ENCODE results near the gene ATP8A2.
A peak's percentile ranks its signal among the peaks of the same experiment; 100 is the strongest.

ATP8A2 gene

DNA sequence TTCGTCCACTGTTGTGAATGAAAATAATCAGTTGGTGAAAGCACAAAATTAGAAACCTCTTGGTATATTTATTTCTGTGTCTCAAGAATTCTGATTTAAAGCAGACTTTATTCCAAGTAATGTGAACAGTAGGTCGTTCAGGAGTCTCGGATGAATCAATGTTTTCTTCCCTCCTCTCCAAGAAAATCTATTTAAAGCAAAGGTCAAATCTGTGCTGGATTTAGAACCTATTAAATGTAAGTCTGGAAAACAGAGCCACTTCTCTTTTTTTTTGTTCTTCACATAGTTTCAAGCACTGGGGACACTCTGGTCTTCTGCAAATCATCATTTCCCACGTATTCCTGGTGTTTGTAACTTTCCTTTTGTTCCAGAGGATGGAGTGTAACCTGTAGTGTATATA, 312.7 kb downstream of the ATP8A2 start:
- Mint-ChIP-seq H3K4me1 (no peaks in the 10 kb centered on the region), H3K4me3 (no peak overlapping the region), H3K9me3 (no peaks in the 10 kb centered on the region)

GRCh38 chr13:25686831-25687470, 315.2 kb downstream of the ATP8A2 start:
- no peak for DNase-seq

More for the DNA sequence above, 312.7 kb downstream of the ATP8A2 start:
- Mint-ChIP-seq H3K27ac (no peak overlapping the region), H3K27me3 (no peaks in the 10 kb centered on the region)
- no peak for ATAC-seq
- no peak for DNase-seq

DNA sequence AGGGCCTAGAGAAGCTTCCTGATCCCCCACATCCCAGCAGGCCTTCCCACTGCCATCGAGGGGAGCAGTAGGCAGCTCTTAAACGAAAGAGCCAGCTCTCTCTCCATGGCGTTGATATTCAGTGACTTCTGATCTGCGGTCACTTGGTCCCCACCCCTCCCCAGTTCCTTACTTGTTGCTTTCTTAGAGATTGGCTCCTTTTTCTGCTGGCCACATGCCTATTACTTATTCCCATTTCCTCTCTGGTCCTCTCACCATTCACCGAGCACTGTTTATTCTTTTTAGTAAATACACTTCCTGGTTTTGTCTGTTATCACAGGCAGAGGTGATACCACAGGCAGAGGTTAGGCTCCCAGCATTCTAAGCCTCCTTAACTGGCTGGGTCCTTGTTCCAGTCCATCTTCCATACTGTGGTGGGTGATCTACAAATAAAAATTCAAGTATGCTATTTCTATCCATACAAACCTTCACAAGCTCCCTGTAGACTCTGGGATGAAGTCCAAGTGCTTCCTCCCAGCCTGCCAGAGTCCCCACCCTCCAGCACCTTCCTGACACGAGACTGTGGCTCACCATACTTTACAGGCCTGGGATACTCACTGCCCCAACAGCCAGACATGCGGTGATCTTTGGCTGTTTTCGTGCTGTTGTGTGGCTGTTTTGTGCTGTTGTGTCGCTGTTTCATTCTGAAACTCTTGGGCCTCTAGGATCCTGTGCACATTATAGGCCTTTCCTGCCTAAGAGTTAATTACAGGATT, 315.9 kb downstream of the ATP8A2 start:
- DNase-seq: no peak
- no peak for ATAC-seq
- Mint-ChIP-seq H3K4me3 (no peak overlapping the region), H3K27me3 (peaks cover 8% of the 10 kb centered on the region), H3K27ac (peak overlapping the region; percentile 63 to 67), H3K9me3 (no peaks in the 10 kb centered on the region), H3K4me1 (no peaks in the 10 kb centered on the region)

More at GRCh38 chr13:25686831-25687470, 315.2 kb downstream of the ATP8A2 start:
- Mint-ChIP-seq H3K4me3 (no peak overlapping the region), H3K27me3 (peaks cover 5% of the 10 kb centered on the region), H3K9me3 (no peaks in the 10 kb centered on the region), H3K4me1 (no peaks in the 10 kb centered on the region), H3K27ac (no peak overlapping the region)
- ATAC-seq: no peak

DNA sequence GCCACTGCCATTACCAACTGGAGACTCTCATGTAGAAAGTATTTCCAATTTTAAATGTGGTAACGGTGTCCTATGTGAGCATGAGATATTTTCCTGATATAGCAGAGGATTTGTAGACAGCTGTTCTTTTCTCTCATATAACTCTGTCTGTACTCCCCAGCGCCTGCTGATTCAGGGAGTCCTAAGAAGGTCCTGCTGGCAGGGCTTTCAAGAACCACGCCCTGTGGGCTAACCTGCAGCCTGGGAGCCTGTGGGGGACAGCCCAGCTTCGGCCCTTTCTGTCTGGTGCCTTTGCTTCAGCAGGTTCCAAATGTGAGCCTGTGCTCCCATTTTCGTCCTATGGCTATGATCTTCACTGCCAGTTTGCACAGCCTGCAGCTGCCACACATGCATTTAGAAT, 316.8 kb downstream of the ATP8A2 start:
- no peak for DNase-seq
- peaks cover 8% of the 10 kb centered on the region for H3K27me3 Mint-ChIP-seq
- H3K4me3 Mint-ChIP-seq: no peak overlapping the region
- no peaks in the 10 kb centered on the region for H3K9me3 Mint-ChIP-seq
- no peaks in the 10 kb centered on the region for H3K4me1 Mint-ChIP-seq
- no peak for ATAC-seq
- no peak overlapping the region for H3K27ac Mint-ChIP-seq

DNA sequence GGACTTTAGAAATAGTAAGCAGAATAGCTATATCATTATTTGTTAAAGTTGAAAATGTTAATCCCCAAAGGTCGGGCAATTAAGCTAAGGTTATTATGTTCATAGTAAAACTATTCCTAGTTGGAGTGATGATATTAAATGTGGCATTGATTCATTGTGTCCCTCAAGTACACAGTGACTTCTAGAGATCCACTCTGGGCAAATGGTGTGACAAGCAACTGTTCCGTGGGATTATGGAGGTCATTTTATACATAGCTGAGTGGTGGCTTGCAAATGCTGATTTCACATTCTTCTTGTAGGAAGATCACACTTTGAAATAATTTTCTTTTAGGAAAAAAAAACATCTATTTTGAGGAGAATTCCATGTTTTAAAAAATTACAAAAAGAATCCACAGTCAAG, 317.8 kb downstream of the ATP8A2 start:
- H3K4me3 Mint-ChIP-seq: no peak overlapping the region
- no peak for ATAC-seq
- no peak for DNase-seq
- H3K4me1 Mint-ChIP-seq: no peaks in the 10 kb centered on the region
- no peak overlapping the region for H3K27ac Mint-ChIP-seq
- H3K9me3 Mint-ChIP-seq: no peaks in the 10 kb centered on the region
- peaks cover 8% of the 10 kb centered on the region for H3K27me3 Mint-ChIP-seq

- Mint-ChIP-seq H3K4me3 (no peak overlapping the region), H3K27me3 (peaks cover 8% of the 10 kb centered on the region), H3K27ac (no peak overlapping the region), H3K9me3 (no peaks in the 10 kb centered on the region), H3K4me1 (no peaks in the 10 kb centered on the region)
- no peak for DNase-seq
- no peak for ATAC-seq
Observed at GRCh38 chr13:25690582-25690981, 318.8 kb downstream of the ATP8A2 start.

- H3K9me3 Mint-ChIP-seq: no peaks in the 10 kb centered on the region
- no peak overlapping the region for H3K4me3 Mint-ChIP-seq
- H3K27ac Mint-ChIP-seq: no peak overlapping the region
- H3K4me1 Mint-ChIP-seq: no peaks in the 10 kb centered on the region
- ATAC-seq (no peak), DNase-seq (no peak)
- H3K27me3 Mint-ChIP-seq: peaks cover 8% of the 10 kb centered on the region
Observed at GRCh38 chr13:25691654-25692053, 319.9 kb downstream of the ATP8A2 start.

DNA sequence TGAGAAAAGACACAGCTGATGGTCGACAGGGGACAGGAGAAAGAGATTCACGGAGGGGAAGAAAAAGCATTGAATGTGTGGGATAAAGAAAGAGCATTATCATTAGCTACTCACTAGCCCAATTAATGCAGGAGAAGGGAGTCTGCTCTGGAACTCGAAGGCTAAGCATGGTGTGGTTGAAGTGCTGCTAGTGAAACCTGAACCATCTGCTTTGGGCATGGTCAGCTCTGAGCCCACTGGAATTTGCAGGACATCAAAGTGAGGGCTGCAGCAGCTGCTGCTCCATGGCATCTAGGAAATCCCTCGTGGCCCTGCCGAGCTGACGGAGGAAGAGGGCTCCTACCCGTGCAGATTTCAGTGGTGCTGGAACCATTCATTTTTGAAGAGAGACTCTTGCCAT, 320.3 kb downstream of the ATP8A2 start:
- Mint-ChIP-seq H3K9me3 (no peaks in the 10 kb centered on the region), H3K4me3 (no peak overlapping the region), H3K4me1 (no peaks in the 10 kb centered on the region), H3K27ac (no peak overlapping the region), H3K27me3 (peaks cover 8% of the 10 kb centered on the region)
- ATAC-seq (no peak), DNase-seq (no peak)

DNA sequence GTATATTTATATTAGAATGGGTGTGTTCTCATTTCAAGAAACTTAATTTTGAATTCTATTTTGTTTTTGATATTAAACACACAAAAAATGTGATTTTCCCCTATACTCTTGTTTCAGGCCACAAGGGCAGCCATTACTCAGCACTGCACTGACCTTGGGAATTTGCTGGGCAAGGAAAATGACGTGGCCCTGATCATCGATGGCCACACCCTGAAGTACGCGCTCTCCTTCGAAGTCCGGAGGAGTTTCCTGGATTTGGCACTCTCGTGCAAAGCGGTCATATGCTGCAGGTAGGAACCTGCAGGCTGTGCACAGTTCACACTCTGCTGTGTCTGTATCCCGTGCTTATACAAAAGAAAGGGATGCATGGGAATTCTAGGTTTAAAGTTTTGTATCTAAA, 327.3 kb downstream of the ATP8A2 start:
- no peak for DNase-seq
- H3K27ac Mint-ChIP-seq: no peak overlapping the region
- H3K4me3 Mint-ChIP-seq: no peak overlapping the region
- no peak for ATAC-seq
- H3K27me3 Mint-ChIP-seq: no peaks in the 10 kb centered on the region
- no peaks in the 10 kb centered on the region for H3K9me3 Mint-ChIP-seq
- H3K4me1 Mint-ChIP-seq: no peaks in the 10 kb centered on the region

- H3K4me3 Mint-ChIP-seq: no peak overlapping the region
- no peak overlapping the region for H3K27ac Mint-ChIP-seq
- H3K9me3 Mint-ChIP-seq: no peaks in the 10 kb centered on the region
- DNase-seq: no peak
- no peaks in the 10 kb centered on the region for H3K4me1 Mint-ChIP-seq
- no peak for ATAC-seq
- H3K27me3 Mint-ChIP-seq: no peaks in the 10 kb centered on the region
Observed at GRCh38 chr13:25699600-25699999, 327.8 kb downstream of the ATP8A2 start.

GRCh38 chr13:25701304-25701703, 329.5 kb downstream of the ATP8A2 start:
- H3K9me3 Mint-ChIP-seq: no peaks in the 10 kb centered on the region
- DNase-seq (no peak), ATAC-seq (no peak)
- no peaks in the 10 kb centered on the region for H3K27me3 Mint-ChIP-seq
- H3K4me3 Mint-ChIP-seq: no peak overlapping the region
- no peak overlapping the region for H3K27ac Mint-ChIP-seq
- H3K4me1 Mint-ChIP-seq: no peaks in the 10 kb centered on the region

DNA sequence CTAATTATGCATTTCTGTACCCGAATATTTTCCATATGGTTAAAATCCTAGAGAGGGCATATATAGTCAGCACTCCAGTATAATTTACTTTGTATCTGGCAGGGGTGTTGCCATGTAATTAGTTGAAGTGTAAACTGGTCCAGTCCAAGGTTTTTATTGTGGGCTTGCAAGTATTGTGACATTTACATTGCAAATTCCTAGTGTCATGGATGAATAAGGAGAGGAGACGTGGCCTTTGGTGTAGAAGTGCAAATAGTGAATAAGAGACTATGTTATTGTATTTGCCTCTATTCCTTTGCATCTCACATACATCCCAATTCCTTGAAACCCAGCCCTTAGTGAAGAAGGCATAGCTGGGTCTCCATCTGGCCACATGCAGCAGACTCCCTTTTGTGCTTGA, 330.6 kb downstream of the ATP8A2 start:
- H3K9me3 Mint-ChIP-seq: no peaks in the 10 kb centered on the region
- no peak overlapping the region for H3K4me3 Mint-ChIP-seq
- ATAC-seq: no peak
- H3K27ac Mint-ChIP-seq: no peak overlapping the region
- DNase-seq: no peak
- H3K27me3 Mint-ChIP-seq: no peaks in the 10 kb centered on the region
- no peaks in the 10 kb centered on the region for H3K4me1 Mint-ChIP-seq

- Mint-ChIP-seq H3K27me3 (peaks cover 11% of the 10 kb centered on the region), H3K4me3 (no peak overlapping the region), H3K27ac (no peak overlapping the region), H3K9me3 (no peaks in the 10 kb centered on the region), H3K4me1 (no peaks in the 10 kb centered on the region)
- no peak for ATAC-seq
- DNase-seq: no peak
Observed at GRCh38 chr13:25707726-25708125, 336.0 kb downstream of the ATP8A2 start.

DNA sequence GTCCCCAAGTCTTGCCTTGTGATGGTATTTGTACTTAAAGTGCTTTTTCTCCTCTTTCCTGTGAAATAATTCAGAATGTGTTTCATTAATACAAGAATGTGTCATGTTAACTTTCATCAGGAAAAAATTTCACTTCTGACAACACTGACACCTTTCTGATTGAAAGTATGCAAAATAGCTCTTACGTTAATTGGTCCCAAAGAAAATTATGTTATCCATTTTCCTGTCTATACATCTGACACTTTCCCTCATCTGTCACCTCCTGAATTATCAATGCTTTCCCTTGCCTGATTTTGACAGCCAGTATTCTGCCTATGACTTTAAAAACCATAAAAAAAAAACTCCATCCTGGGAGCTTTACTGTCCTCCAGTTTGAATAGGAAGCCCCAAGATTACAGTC, 336.5 kb downstream of the ATP8A2 start:
- Mint-ChIP-seq H3K4me3 (no peak overlapping the region), H3K9me3 (no peaks in the 10 kb centered on the region)

GRCh38 chr13:25709088-25709487, 337.3 kb downstream of the ATP8A2 start:
- H3K4me3 Mint-ChIP-seq: no peak overlapping the region
- DNase-seq (no peak), ATAC-seq (no peak)
- peaks cover 16% of the 10 kb centered on the region for H3K27me3 Mint-ChIP-seq
- no peaks in the 10 kb centered on the region for H3K4me1 Mint-ChIP-seq
- no peaks in the 10 kb centered on the region for H3K9me3 Mint-ChIP-seq
- H3K27ac Mint-ChIP-seq: peak overlapping the region in 1 of 2 donors; percentile 42

More for the DNA sequence above, 336.5 kb downstream of the ATP8A2 start:
- ATAC-seq (no peak), DNase-seq (no peak)
- H3K27ac Mint-ChIP-seq: no peak overlapping the region
- H3K27me3 Mint-ChIP-seq: peaks cover 11% of the 10 kb centered on the region
- no peaks in the 10 kb centered on the region for H3K4me1 Mint-ChIP-seq

DNA sequence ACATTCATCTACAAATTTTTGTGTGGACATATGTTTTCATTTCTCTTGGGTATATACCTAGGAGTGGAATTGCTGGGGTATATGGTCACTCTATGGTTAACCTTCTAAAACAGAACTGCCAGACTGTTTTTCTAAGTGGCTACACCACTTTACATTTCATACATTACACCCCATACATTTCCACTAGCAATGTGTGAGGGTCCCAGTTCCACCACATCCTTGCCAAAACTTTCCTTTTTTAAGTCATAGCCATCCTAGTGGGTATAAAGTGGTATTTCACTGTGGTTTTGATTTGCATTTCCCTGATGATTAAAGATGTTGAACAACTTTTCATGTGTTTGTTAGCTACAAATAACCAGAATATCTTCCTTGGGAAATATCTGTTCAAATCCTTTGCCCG, 344.0 kb downstream of the ATP8A2 start:
- DNase-seq (peak in 1 of 2 donors; percentile 9), ATAC-seq (peak; percentile 88)
- Mint-ChIP-seq H3K27me3 (peaks cover 18% of the 10 kb centered on the region), H3K9me3 (peaks cover 5 to 10% of the 10 kb centered on the region in 2 donors), H3K27ac (no peak overlapping the region), H3K4me1 (no peaks in the 10 kb centered on the region), H3K4me3 (no peak overlapping the region)
